WTC11 (cell line): ENCODE results near the gene ADH5. TPM values are rescaled to one million over a fixed set of nuclear protein-coding genes. Genes with fewer than 3 reads are reported as not detected.

Experiments
- ATAC-seq: fragments of 200-7000 bp; cut with Tn5 transposase; 2 replicates; pipeline ENCODE4 v1.10.0; 2021; ENCODE audit warnings: mild to moderate bottlenecking, moderate library complexity
- CTCF ChIA-PET: fragments of 300-600 bp; sonication (Branson Sonifier 250); formaldehyde crosslinking; loops from one replicate; lab custom pipeline; 2021; ENCODE audit warnings: antibody characterized with exemption; lab: Charles Lee
- POLR2A ChIA-PET: fragments of 350-600 bp; sonication (Branson Sonifier 250); formaldehyde crosslinking; loops from one replicate; lab custom pipeline; 2021; ENCODE audit warnings: antibody characterized with exemption; lab: Charles Lee
- DNase-seq: peaks from one replicate; pipeline ENCODE4 v3.0.0; 2021; ENCODE audit warnings: low spot score
- H3K27ac Mint-ChIP-seq: 2 replicates; pipeline ENCODE4 v1.8.0; 2021; ENCODE audit warnings: mixed read lengths
- H3K27me3 Mint-ChIP-seq: 2 replicates; pipeline ENCODE4 v1.8.0; 2021; ENCODE audit warnings: low read depth, mild to moderate bottlenecking, moderate library complexity, mixed read lengths
- H3K36me3 Mint-ChIP-seq: 2 replicates; pipeline ENCODE4 v1.8.0; 2021; ENCODE audit warnings: mixed read lengths
- H3K4me1 Mint-ChIP-seq: 2 replicates; pipeline ENCODE4 v1.8.0; 2022; ENCODE audit warnings: mixed read lengths
- H3K4me3 Mint-ChIP-seq: 2 replicates; pipeline ENCODE4 v1.8.0; 2021; ENCODE audit warnings: mild to moderate bottlenecking, moderate library complexity, mixed read lengths
- H3K9me3 Mint-ChIP-seq: 2 replicates; pipeline ENCODE4 v1.8.0; 2021; ENCODE audit warnings: mixed read lengths
- FOXK1 ChIP-seq: sonication (generic); formaldehyde crosslinking; IDR thresholded peaks from 2 replicates; pipeline ENCODE4 v1.8.0; 2022; ENCODE audit warnings: mild to moderate bottlenecking, moderate library complexity, missing genetic modification reagents
- FOXP1 ChIP-seq: sonication (generic); formaldehyde crosslinking; IDR thresholded peaks from 2 replicates; pipeline ENCODE4 v1.8.0; 2022; ENCODE audit warnings: missing genetic modification reagents, mild to moderate bottlenecking, moderate library complexity, borderline replicate concordance
- GABPB1 ChIP-seq: sonication (generic); formaldehyde crosslinking; IDR thresholded peaks from 2 replicates; pipeline ENCODE4 v1.8.1; 2023; ENCODE audit warnings: mild to moderate bottlenecking, missing genetic modification reagents
- IRF2 ChIP-seq: sonication (generic); formaldehyde crosslinking; IDR thresholded peaks from 2 replicates; pipeline ENCODE4 v1.8.0; 2022; ENCODE audit warnings: low read depth, missing genetic modification reagents, borderline replicate concordance
- NR2C2 ChIP-seq: sonication (generic); formaldehyde crosslinking; IDR thresholded peaks from 2 replicates; pipeline ENCODE4 v1.8.0; 2022; ENCODE audit warnings: mild to moderate bottlenecking, missing genetic modification reagents
- PRRX2 ChIP-seq: fragments of 250-450 bp; sonication (Bioruptor Pico); IDR thresholded peaks from 2 replicates; pipeline ENCODE4 v1.8.0; 2021; ENCODE audit warnings: mild to moderate bottlenecking
- TCF7 ChIP-seq: sonication (generic); formaldehyde crosslinking; IDR thresholded peaks from 2 replicates; pipeline ENCODE4 v1.8.0; 2022; ENCODE audit warnings: mild to moderate bottlenecking, low read depth, missing genetic modification reagents, moderate library complexity
- TP53 ChIP-seq: sonication (generic); formaldehyde crosslinking; IDR thresholded peaks from 2 replicates; pipeline ENCODE4 v1.8.1; 2023; ENCODE audit warnings: mild to moderate bottlenecking, missing genetic modification reagents
- total RNA-seq: library from RNA; stranded (reverse); gene quantifications from 3 replicates; pipeline ENCODE4 v1.2.3, GENCODE V29; 2021
- TF ChIP-seq, protein P1 (sequence below): fragments of 250-450 bp; sonication (Bioruptor Pico); IDR thresholded peaks from 2 replicates; pipeline ENCODE4 v2.1.2; 2022; ENCODE audit warnings: mild to moderate bottlenecking, moderate library complexity
- TF ChIP-seq, protein P2 (sequence below): sonication (generic); formaldehyde crosslinking; IDR thresholded peaks from 2 replicates; pipeline ENCODE4 v1.8.1; 2023; ENCODE audit warnings: mild to moderate bottlenecking, missing genetic modification reagents, borderline replicate concordance
- TF ChIP-seq, protein P3 (sequence below): sonication (generic); formaldehyde crosslinking; IDR thresholded peaks from 2 replicates; pipeline ENCODE4 v1.8.0; 2022; ENCODE audit warnings: missing genetic modification reagents
- TF ChIP-seq, protein P4 (sequence below): sonication (generic); formaldehyde crosslinking; IDR thresholded peaks from 2 replicates; pipeline ENCODE4 v1.8.1; 2023; ENCODE audit warnings: mild to moderate bottlenecking, missing genetic modification reagents, moderate library complexity
- TF ChIP-seq, protein P5 (sequence below): sonication (generic); formaldehyde crosslinking; IDR thresholded peaks from 2 replicates; pipeline ENCODE4 v1.8.0; 2022; ENCODE audit warnings: mild to moderate bottlenecking, missing genetic modification reagents

ADH5 gene
- total RNA-seq, 1 experiment from 2014 or later: 244 TPM

DNA sequence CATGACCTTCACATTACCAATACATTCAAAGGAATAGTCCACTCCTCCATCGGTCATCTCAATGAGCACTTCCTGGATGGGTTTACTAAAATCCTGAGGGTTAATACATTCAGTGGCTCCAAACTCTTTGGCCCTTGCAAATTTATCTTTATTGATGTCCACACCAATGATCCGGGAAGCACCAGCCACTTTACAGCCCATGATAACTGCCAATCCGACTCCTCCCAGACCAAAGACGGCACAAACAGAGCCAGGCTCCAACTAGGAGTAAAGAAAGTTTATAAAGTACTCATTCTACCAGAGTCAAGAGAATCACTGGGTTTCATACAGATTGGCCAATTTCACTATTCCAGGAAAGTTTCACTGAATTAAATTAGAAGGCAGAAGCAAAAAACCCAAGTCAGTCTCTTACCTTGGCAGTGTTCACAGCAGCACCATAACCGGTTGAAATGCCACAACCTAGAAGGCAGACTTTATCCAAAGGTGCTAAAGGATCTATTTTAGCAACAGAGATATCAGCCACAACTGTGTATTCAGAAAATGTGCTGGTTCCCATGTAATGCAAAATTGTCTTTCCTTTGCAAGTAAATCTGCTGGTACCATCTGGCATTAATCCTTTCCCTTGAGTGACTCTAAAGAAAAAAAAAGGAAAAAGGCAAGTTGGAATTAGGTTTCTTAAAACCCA lies 12.2 kb downstream of the ADH5 start:
- Mint-ChIP-seq H3K27me3 (no peaks in the 10 kb centered on the region), H3K4me1 (no peaks in the 10 kb centered on the region)
- POLR2A ChIA-PET: no interaction called here
- CTCF ChIA-PET: no interaction called here
- TF ChIP-seq, protein P1, sequence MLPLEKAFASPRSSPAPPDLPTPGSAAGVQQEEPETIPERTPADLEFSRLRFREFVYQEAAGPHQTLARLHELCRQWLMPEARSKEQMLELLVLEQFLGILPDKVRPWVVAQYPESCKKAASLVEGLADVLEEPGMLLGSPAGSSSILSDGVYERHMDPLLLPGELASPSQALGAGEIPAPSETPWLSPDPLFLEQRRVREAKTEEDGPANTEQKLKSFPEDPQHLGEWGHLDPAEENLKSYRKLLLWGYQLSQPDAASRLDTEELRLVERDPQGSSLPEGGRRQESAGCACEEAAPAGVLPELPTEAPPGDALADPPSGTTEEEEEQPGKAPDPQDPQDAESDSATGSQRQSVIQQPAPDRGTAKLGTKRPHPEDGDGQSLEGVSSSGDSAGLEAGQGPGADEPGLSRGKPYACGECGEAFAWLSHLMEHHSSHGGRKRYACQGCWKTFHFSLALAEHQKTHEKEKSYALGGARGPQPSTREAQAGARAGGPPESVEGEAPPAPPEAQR (CRISPR knock-in tag): no peak
- TF ChIP-seq, protein P2, sequence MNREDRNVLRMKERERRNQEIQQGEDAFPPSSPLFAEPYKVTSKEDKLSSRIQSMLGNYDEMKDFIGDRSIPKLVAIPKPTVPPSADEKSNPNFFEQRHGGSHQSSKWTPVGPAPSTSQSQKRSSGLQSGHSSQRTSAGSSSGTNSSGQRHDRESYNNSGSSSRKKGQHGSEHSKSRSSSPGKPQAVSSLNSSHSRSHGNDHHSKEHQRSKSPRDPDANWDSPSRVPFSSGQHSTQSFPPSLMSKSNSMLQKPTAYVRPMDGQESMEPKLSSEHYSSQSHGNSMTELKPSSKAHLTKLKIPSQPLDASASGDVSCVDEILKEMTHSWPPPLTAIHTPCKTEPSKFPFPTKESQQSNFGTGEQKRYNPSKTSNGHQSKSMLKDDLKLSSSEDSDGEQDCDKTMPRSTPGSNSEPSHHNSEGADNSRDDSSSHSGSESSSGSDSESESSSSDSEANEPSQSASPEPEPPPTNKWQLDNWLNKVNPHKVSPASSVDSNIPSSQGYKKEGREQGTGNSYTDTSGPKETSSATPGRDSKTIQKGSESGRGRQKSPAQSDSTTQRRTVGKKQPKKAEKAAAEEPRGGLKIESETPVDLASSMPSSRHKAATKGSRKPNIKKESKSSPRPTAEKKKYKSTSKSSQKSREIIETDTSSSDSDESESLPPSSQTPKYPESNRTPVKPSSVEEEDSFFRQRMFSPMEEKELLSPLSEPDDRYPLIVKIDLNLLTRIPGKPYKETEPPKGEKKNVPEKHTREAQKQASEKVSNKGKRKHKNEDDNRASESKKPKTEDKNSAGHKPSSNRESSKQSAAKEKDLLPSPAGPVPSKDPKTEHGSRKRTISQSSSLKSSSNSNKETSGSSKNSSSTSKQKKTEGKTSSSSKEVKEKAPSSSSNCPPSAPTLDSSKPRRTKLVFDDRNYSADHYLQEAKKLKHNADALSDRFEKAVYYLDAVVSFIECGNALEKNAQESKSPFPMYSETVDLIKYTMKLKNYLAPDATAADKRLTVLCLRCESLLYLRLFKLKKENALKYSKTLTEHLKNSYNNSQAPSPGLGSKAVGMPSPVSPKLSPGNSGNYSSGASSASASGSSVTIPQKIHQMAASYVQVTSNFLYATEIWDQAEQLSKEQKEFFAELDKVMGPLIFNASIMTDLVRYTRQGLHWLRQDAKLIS (CRISPR knock-in tag): no peak
- TF ChIP-seq PRRX2 (CRISPR knock-in tag) (no peak), TP53 (CRISPR knock-in tag) (no peak)
- TF ChIP-seq, all 79 proteins: peak for 0
- Mint-ChIP-seq H3K9me3 (no peaks in the 10 kb centered on the region), H3K4me3 (no peak overlapping the region), H3K36me3 (peaks cover 87% of the 10 kb centered on the region), H3K27ac (no peak overlapping the region)
- no peak for ATAC-seq
- no peak for DNase-seq

DNA sequence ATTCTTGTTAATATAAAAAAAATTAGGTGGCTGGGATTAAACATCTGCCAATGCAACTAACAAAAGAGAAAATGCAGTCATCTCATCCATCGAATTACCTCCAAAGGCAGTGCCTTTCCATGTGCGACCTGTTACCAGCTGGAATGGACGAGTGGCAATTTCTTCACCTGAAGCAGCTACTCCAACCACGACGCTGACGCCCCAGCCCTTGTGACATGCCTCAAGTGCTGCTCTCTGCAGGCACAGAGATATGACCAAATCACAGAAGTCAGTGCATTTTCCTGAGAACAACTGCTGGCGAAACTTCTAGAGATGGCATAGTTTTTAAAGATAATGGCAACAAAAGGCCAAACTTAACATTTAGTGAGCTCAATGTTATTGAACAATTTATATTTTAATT lies 13.8 kb downstream of the ADH5 start:
- H3K4me3 Mint-ChIP-seq: no peak overlapping the region
- ChIA-PET POLR2A (interaction anchor here (0.6 to 0.7 kb wide), 2 partner anchors 80 to 880 kb away, joined by 3 read pairs; no protein-coding TSS in a partner anchor), CTCF (interaction anchor here (0.6 kb wide), 1 partner anchor 336 kb away, joined by 3 read pairs; no protein-coding TSS in a partner anchor)
- no peaks in the 10 kb centered on the region for H3K9me3 Mint-ChIP-seq
- no peak for ATAC-seq
- peaks cover 80% of the 10 kb centered on the region for H3K36me3 Mint-ChIP-seq
- H3K4me1 Mint-ChIP-seq: no peaks in the 10 kb centered on the region
- no peaks in the 10 kb centered on the region for H3K27me3 Mint-ChIP-seq
- DNase-seq: no peak
- TF ChIP-seq, protein P3, sequence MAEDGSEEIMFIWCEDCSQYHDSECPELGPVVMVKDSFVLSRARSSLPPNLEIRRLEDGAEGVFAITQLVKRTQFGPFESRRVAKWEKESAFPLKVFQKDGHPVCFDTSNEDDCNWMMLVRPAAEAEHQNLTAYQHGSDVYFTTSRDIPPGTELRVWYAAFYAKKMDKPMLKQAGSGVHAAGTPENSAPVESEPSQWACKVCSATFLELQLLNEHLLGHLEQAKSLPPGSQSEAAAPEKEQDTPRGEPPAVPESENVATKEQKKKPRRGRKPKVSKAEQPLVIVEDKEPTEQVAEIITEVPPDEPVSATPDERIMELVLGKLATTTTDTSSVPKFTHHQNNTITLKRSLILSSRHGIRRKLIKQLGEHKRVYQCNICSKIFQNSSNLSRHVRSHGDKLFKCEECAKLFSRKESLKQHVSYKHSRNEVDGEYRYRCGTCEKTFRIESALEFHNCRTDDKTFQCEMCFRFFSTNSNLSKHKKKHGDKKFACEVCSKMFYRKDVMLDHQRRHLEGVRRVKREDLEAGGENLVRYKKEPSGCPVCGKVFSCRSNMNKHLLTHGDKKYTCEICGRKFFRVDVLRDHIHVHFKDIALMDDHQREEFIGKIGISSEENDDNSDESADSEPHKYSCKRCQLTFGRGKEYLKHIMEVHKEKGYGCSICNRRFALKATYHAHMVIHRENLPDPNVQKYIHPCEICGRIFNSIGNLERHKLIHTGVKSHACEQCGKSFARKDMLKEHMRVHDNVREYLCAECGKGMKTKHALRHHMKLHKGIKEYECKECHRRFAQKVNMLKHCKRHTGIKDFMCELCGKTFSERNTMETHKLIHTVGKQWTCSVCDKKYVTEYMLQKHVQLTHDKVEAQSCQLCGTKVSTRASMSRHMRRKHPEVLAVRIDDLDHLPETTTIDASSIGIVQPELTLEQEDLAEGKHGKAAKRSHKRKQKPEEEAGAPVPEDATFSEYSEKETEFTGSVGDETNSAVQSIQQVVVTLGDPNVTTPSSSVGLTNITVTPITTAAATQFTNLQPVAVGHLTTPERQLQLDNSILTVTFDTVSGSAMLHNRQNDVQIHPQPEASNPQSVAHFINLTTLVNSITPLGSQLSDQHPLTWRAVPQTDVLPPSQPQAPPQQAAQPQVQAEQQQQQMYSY (CRISPR knock-in tag): no peak
- TF ChIP-seq, protein P4, sequence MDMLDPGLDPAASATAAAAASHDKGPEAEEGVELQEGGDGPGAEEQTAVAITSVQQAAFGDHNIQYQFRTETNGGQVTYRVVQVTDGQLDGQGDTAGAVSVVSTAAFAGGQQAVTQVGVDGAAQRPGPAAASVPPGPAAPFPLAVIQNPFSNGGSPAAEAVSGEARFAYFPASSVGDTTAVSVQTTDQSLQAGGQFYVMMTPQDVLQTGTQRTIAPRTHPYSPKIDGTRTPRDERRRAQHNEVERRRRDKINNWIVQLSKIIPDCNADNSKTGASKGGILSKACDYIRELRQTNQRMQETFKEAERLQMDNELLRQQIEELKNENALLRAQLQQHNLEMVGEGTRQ (CRISPR knock-in tag): no peak
- TF ChIP-seq NR2C2 (CRISPR knock-in tag) (no peak), TCF7 (CRISPR knock-in tag) (no peak), IRF2 (CRISPR knock-in tag) (no peak), FOXP1 (CRISPR knock-in tag) (no peak), FOXK1 (no peak), GABPB1 (no peak)
- TF ChIP-seq, protein P5, sequence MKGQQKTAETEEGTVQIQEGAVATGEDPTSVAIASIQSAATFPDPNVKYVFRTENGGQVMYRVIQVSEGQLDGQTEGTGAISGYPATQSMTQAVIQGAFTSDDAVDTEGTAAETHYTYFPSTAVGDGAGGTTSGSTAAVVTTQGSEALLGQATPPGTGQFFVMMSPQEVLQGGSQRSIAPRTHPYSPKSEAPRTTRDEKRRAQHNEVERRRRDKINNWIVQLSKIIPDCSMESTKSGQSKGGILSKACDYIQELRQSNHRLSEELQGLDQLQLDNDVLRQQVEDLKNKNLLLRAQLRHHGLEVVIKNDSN (CRISPR knock-in tag): no peak
- H3K27ac Mint-ChIP-seq: no peak overlapping the region
